Stromal cell of bone marrow (primary cell): ENCODE measurements around the gene TSPEAR.

Experiments used
- DNase-seq: peaks from one replicate; pipeline ENCODE4 v3.0.0-alpha.2; 2012; ENCODE audit warnings: low read depth

TSPEAR gene

DNA sequence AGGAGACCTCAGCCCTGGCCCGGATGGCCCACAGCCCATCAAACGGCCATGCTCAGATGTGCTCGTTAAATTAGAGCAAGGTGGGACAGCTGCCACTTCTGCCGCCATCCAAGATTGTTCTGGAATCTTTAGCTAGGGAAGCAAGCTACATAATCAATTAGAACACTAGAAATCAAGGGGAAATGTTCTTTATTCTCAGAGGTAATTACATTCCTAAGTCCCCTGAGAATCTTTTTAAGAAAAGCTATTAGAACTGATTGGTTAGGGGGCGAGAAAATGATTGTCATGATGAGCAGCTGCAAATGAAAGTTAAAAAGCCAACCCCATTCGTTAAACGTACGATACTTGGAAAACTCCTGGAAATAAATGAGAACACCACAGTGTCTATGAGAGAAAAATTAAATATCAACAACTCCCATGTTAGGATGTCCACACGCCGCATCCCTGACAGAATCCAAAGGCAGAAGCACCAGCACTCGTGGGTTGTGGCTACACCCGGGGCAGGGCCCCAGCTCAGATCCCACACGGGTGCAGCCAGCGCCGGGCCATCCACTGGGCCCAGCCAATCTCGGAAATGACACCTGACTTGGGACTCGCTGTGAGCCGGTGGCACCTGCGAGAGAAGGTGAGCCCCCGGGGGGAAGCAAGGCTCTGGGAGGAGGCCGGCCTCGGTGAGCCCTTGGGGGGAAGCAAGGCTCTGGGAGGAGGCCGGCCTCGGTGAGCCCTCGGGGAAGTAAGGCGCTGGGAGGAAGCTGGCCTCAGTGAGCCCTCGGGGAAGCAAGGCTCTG is 209.0 kb downstream of the TSPEAR start:
- DNase-seq = no peak

DNA sequence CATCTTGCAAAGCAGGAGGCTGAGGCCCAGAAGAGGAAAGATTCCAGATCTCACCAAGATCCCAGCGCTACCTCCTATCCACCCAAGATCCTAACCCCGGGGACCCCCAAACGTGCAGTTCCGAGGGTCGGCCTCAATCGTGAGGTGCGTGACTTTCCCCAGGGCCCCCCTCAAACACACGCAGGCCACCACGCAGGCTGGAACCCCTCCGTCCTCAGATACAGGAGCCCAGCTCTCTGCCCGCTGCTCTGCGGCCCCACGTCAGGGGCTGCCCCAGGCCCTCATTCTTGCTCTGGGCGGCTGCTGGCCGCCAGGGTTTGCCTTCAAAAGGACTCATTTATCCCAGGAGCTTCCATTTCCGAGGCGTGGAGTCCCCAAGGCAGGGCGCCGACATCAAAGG is 211.3 kb downstream of the TSPEAR start:
- DNase-seq = no peak

DNA sequence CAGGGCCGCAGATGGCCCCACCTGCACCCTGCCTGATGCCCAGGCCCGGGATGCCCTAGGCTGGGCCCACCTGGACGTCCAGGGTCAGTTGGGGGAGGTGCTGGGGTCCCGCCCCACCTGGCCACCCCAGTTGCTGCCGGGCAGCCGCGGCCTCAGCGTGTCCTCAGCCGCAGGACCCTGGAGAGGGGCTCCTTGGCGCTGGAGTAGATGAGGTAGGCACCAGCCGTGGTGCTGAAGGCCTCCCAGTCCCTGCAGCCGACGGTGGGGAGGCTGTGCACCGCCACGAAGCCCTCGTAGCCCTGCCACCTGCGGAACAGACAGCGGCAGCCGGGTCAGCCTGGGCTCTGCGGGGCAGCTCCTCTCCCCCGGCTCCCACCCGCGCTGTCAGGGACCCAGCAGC is 211.7 kb downstream of the TSPEAR start:
- no peak for DNase-seq

DNA sequence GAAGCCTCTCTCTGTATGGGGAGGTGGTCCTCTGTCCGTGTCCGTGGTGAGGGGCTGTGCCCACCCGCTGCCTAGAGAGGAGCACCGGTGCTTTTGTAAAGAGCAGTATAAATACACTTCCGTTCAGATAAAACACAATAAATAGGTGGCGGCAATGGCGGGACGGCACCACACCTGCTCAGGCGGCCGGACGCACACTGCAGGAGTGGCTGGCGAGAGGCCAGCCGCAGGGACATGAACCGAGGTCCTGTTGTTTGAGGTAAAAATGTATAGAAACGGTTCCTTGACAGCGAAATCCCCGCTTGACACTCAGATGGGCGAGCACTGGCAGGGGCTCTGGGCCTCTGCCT is 212.2 kb downstream of the TSPEAR start:
- no peak for DNase-seq

DNA sequence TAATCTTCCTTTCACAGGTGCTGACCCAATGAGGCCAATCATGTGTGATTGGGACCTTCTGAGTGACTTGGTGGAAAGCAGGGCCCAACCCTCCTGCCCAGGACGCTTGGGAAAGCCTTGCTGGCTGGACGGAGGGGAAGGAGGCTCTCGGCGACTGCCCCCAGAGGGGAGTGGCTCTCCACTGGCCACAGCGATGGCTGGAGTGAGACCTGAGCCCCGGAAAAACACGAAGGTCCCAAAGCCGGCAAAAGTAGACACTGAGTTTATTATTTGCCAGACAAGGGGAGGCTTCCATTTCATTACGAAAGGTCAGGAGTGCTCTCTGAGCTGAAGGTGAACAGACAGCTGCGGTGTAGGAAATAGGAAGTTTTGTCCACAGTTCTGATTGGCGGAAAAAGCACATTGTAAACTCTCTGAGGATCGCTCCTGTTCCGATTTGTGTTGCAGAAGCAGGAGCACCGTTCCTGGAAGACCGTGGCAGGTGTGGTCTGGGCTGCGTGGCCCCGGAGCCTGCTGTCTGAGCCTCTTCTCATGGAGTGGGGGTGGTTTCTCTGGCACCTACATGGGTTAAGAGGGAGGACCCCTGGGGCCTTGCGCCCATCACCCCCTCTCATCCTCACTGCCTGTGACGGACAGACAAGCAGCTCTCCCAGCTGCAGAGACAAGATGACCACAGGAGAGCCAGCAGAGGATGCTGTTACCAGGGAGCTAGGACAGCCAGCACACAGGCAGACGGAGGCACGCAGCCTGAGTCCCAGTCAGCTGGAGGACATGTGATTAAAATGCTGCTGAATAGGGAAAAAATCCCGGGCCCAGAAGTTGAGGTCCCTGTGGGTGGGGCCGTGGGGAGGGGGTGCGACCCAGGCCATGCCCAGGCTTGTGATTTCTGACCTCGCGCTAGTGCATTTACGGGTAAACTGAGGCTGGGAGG is 212.8 kb downstream of the TSPEAR start:
- DNase-seq = no peak

DNA sequence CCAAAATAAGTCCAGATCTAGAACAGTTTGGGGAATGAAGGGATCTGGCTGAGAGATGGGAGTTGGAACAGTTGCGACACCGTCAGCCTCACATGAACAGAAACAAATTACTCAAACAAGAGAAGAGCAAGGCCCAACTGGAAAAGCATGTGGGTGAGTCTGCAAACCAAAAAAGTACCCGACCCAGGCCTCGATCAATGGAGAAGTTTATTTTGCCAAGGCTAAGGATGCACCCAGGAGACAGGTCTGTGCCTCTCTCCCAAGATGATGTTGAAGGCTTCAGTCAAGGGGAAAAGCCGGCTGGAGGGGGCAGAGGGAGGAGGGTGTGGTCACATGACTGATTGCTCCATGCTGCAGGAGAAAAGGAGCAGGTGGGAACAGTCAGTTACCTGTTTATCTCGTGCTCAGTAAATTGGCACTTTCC is 213.7 kb downstream of the TSPEAR start:
- peak; percentile 9 for DNase-seq

DNA sequence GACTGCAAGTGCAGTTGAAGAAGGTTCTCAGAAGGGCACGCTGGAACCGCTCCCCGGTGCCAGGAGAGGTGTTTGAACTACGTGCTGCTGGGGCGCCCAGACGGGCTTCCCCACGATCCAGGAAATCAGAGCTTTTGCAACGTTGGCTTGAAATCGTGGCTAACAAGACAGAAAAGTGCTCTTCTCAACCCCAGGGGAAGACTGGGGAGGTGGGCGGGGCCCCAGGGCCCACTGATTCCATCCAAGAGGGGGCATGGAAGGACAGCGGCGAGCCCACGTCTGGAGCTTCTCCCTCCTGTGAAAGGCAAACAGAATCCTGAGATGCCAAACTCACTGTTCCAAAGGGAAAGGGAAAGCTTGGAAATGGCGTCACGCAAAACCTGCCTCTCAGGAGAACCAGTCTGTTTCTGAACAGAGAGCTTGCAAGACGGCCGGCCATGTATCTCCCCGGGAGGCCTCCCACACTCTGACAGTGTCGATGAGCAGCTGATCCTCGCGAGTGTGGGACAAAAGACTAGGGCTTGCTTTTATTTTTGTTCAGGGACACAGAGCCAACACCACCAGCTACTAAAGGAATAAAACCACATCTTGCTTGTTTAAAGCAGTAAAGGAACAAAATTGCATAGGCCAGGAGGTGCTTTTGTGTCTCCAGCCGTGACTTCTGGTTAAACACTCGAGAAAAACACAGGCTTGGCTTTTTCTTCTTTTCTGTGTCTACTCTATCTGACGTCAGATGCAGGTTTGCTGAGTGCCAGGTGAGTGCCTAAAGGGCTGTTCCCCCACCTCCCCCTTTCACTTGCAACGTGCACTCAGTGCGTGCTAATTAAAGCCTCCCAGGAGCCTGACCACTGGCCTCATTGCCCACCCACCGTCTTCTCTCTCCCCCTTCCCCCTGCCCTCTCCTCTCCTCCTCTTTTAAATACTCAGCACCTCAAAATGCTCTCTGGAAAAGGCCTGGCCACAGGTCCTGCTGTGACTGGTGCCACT is 214.5 kb downstream of the TSPEAR start:
- no peak for DNase-seq

DNA sequence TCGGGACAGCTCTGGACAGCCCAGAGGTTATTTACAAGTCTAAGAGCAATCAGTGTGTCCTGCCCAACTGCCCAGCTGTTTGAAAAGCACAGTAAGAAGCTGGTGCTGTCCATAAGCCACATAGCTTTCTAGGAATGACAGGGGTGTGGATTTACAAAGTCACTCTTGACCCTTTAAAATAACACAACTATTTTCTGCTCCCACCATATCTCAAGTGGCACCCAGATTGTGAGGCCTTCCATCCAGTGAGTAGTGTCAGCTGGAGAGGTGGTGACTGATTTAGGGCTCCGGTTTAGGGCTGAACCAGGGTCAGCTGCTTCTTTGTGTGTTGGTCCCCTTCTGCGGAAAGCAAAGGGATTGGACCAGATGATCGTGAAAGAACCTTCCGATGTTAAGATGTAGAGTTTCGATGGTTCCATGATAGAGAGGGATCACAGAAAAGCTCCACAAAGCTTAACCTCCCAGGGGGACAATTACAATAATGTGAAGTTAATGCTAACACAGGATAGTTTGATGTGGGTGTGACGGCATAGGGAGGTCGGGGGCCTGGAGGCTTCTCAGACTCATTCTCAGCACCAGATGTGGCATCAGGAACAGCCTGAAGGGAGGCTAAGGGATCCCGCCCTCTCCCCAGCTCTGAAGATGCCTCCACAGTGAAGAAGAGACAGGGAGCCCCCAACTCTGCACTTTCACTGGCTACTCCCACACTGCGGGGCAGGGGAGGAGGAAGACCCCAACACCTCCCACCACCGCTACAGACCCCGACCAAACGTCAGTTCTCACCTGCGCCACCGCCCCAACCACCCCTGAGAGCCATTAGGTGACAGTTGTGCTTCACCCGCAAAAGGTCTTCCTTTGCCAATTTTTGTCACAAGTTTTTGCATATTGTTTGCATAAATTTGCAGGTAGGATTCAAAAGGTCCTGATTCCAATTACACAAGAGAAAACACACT is 215.5 kb downstream of the TSPEAR start:
- no peak for DNase-seq

DNA sequence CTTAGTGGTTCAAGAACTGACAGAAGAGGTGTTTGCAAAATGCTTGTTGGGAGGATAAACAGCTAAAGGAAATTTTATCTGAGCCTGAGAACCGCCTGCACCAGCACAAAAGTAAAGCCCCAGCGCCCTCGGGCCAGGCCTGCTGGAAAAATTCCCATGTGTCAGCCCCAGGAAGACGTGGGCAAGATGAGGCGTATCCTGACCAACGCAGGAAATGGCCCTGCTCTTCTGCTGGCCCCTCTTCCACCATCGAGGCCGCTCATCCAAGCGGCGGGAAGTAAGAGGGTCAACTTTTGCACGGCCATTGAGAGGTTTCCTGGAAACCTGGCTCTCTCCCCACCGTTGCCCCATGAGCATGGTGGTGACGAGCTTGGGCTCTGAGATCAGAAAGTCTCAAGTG is 216.4 kb downstream of the TSPEAR start:
- no peak for DNase-seq

DNA sequence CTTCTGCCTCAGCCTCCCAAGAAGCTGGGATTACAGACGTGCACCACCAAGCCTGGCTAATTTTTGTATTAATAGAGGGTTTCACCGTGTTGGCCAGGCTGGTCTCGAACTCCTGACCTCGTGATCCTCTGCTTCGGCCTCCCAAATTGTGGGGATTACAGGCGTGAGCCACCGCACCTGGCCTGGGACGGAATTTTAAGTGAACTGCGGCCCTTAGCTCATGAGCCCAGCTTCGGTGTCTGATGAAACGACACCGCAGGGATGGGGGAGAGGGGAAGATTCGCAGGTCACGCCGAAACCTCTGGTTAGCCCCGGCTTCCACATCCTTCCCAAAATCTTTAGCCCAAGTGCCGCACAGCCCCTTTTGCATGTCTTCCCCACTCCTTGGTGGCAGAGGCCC is 217.0 kb downstream of the TSPEAR start:
- no peak for DNase-seq

DNA sequence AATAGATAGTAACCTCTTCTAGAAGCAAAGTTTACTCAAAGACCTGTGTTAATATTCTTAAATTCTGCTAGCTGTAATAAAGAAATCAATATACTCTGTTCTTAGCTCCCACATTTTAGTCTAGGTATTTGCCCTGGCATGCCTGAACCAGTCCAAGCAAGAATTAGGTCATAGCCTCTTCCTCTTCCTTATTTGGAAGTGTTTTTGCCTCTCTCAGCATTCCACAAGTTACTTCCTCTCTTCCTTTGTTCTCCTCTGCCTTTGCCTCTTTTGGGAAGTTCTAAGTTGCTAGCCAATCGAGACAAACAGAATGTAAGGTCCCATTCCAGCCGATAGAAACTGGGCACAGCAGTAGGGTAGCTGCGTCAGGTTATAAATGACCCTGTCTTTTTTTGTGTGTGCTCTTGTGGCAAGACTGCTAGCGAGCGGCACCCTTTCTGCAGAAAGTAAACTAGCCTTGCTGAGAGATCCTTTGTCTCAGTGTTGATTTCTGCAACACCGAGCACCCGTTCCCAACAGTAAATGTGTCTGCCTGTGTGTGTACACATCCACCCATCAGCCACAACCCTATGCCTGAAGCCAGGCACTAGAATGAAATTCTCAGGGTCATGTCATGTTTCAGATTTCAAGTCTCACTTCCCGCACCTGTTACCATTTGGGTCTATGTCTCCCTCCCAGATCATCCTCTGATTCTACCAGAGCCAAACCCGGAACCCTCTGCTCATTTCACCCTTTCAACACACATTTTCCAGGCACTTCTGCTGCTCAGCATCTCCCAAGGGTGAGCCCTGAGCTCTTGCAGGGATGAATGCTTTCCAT is 218.6 kb downstream of the TSPEAR start:
- no peak for DNase-seq

DNA sequence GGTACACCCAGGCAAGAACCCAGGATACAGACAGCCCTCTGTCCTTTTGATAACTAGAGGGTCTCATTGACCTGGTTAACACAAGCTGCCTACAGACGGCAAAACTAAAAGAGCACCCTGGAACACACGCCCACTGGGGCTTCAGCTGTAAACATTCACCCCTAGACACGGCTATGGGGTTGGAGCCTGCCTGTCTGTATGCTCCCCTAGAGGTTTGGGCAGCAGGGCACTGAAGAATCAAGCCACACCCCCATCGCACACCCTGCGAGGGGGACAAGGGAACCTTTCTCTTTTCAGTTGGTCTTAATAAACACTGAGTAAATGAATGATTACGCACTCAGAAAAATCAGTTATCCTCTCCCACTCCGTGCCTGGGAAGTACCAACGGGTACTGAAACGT is 220.6 kb downstream of the TSPEAR start:
- no peak for DNase-seq

DNA sequence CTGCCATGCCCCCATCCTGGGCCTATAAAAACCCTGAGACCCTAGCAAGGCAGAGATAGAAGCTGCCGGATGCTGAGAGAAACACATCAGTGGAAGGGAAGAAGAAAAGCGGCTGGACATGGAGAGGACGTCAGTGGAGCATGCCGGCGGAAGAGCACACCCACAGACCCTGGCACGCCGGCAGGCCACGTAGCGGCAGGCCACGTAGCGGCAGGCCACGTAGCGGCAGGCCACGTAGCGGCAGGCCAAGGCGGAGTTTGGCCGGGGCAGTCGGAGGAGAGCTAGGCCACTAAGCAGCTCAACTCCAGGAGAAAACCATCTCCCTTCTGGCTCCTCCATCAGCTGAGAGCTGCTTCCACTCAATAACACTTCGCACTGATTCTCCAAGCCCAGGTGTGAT is 221.0 kb downstream of the TSPEAR start:
- DNase-seq = no peak

DNA sequence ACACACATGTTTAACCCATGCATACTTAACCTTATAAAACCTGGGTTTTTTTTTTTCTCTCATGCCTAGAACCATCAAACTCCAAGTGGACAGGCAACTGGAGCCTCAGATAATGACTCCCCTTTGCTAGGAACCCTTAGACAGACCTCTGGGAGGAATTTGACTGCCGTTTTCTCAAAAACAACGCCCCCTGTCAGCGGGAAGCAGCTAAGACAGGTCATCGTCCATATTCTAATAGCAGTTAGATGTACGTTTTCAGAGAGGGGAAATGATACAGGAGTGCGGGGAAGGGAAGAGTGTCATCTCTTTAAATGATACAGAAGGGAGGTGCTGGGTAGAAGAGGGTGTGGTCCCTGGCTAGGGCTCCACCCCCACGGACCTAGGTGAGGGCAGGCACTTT is 221.4 kb downstream of the TSPEAR start:
- no peak for DNase-seq

DNA sequence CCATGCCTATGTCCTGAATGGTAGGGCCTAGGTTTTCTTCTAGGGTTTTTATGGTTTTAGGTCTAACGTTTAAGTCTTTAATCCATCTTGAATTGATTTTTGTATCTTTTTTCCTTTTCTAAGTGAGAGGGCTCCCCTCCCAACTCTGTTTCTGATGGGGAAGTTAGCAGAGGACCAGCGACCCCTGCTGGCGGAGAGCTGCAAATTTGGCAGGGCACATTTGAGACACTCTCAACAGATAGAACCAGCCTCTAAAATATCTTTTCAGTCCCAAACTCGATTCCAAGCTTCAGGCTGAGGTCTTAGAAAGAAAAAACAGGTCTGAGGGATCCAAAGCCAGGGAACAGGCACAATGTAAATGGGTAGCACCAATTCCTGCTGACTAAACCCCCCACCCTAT is 223.5 kb downstream of the TSPEAR start:
- DNase-seq = no peak

DNA sequence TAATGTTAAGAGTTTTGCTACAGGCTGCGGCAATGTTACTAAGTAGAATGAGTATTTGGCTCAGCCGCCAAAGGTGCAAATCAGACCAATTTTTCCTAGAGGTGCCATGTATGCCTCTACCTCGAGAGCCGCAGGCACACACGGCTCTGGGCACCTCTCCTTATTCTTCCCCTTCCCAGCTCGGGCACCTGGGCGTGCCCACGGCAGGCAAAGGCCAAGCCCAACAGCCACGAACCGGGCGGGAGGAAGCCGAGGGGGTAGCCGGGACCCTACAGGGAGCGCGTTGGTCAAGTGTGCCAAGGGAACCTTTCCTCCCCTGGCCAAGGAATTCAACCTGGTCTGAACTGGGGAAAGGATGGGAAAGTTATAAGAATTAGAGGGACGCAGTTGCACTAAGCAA is 225.1 kb downstream of the TSPEAR start:
- DNase-seq = no peak

DNA sequence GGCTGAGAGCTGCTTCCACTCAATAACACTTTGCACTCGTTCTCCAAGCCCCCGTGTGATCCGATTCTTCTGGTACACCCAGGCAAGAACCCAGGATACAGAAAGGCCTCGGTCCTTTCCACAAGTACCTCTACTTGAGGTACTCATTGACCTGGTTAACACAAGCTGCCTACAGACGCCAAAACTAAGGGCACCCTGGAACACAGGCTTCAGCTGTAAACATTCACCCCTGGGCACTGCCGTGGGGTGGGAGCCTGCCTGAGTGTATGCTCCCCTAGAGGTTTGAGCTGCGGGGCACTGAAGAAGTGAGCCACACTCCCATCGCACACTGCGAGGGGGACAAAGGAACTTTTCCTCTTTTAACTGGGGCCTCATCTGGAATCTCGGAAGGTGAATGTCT is 225.6 kb downstream of the TSPEAR start:
- no peak for DNase-seq

DNA sequence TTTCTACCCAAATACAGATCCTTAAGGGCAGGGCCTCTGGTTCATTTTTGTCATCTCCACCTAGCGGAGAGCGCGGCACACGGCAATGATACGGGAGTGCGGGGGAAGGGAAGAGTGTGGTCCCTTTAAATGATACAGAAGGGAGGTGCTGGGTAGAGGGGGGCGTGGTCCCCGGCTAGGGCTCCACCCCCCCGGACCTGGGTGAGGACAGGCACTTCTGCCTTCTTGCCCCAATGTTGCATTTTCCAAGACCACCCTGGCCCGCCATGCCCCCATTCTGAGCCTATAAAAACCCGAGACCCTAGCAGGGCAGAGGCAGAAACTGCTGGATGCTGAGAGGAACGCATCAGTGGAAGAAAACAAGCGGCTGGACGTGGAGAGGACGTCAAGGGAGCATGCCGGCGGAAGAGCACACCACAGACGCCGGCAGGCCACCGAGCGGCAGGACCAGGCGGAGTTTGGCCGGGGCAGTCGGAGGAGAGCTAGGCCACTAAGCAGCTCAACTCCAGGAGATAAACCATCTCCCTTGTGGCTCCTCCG is 226.0 kb downstream of the TSPEAR start:
- no peak for DNase-seq

DNA sequence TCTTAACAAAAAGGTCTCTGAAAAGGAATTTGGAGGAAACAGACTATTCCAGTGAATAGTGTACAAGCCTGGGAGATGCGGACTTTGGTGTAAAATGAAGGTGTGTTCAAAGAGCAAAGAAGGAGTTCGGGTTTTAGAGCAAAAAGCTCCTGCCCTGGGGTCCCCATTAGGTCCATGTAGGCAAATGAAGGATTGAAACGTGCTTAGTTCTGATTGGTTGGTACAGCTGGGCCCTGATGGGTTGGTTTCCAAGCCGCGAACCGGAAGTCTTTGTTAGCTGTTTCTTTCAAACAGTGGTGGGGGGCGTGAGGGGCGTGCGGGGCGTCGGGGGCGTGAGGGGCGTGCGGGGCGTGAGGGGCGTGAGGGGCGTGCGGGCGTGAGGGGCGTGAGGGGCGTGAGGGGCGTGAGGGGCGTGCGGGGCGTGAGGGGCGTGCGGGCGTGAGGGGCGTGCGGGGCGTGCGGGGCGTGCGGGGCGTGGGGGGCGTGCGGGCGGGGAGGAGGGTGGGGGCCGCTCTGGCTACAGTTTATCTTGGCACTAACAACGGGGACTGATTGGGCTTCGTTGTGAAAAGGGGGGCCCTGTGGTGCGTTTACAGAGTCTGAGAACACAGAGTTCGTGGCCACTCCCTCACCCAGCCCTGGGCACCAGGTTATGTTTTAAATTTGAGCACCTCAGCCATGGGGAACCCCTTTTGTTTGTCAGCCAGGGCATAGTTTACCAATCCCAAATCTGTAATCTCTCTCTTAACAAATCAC is 226.7 kb downstream of the TSPEAR start:
- DNase-seq = no peak
